Osteoblast (primary cell): Measurements from ENCODE around the gene NCS1. TPM values are rescaled to one million over a fixed set of nuclear protein-coding genes. Genes with fewer than 3 reads are reported as not detected.

ENCODE experiments used
- DNase-seq: peaks from one replicate; pipeline ENCODE4 v3.0.0; 2011; ENCODE audit warnings: low spot score, mixed read lengths; ENCODE audit not compliant: insufficient read length; ENCODE audit errors: missing footprints
- H2AFZ ChIP-seq: 2 replicates; pipeline ENCODE4 v1.6.0; 2011; ENCODE audit warnings: mild to moderate bottlenecking, low read length
- H3K27ac ChIP-seq: 2 replicates; pipeline ENCODE4 v1.5.1; 2011; ENCODE audit warnings: mild to moderate bottlenecking, low read depth, low read length, moderate library complexity
- H3K27me3 ChIP-seq: 2 replicates; pipeline ENCODE4 v1.6.0; 2012; ENCODE audit warnings: mild to moderate bottlenecking, control low read depth, inconsistent platforms, low read length, moderate library complexity; ENCODE audit not compliant: insufficient read depth
- H3K36me3 ChIP-seq: 2 replicates; pipeline ENCODE4 v1.5.1; 2011; ENCODE audit warnings: mild to moderate bottlenecking, low read length, control low read depth, moderate library complexity; ENCODE audit not compliant: insufficient read depth
- H3K4me1 ChIP-seq: 2 replicates; pipeline ENCODE4 v1.5.1; 2011; ENCODE audit warnings: mild to moderate bottlenecking, low read length, control low read depth, moderate library complexity; ENCODE audit not compliant: insufficient read depth
- H3K4me2 ChIP-seq: 2 replicates; pipeline ENCODE4 v1.6.0; 2011; ENCODE audit warnings: mild to moderate bottlenecking, low read length; ENCODE audit not compliant: insufficient read depth
- H3K4me3 ChIP-seq: fragments of 200-600 bp; sonication (generic); 3 replicates; pipeline ENCODE4 v1.5.1; 2012; ENCODE audit warnings: mild to moderate bottlenecking, low read length, inconsistent platforms; ENCODE audit not compliant: insufficient read depth
- H3K79me2 ChIP-seq: 2 replicates; pipeline ENCODE4 v1.6.0; 2012; ENCODE audit warnings: mild to moderate bottlenecking, low read length, control low read depth, inconsistent platforms; ENCODE audit not compliant: insufficient read depth
- H3K9me3 ChIP-seq: 2 replicates; pipeline ENCODE4 v1.5.1; 2011; ENCODE audit warnings: low read depth, low read length, control low read depth
- H4K20me1 ChIP-seq: 2 replicates; pipeline ENCODE4 v1.6.0; 2012; ENCODE audit warnings: mild to moderate bottlenecking, low read length, control low read depth; ENCODE audit not compliant: insufficient read depth
- total RNA-seq: library from RNA; depleted of rRNA; stranded (reverse); fragments of >200 nt; gene quantifications from 2 replicates; pipeline ENCODE4 v1.2.3, GENCODE V29; 2012
- TF ChIP-seq, protein P1 (sequence below): IDR thresholded peaks from 2 replicates; pipeline ENCODE4 v1.5.1; 2011; ENCODE audit warnings: mild to moderate bottlenecking, low read depth, low read length, moderate library complexity; ENCODE audit errors: extremely low read depth

NCS1 gene
- total RNA-seq, 1 donor, result 49.9 TPM

DNA sequence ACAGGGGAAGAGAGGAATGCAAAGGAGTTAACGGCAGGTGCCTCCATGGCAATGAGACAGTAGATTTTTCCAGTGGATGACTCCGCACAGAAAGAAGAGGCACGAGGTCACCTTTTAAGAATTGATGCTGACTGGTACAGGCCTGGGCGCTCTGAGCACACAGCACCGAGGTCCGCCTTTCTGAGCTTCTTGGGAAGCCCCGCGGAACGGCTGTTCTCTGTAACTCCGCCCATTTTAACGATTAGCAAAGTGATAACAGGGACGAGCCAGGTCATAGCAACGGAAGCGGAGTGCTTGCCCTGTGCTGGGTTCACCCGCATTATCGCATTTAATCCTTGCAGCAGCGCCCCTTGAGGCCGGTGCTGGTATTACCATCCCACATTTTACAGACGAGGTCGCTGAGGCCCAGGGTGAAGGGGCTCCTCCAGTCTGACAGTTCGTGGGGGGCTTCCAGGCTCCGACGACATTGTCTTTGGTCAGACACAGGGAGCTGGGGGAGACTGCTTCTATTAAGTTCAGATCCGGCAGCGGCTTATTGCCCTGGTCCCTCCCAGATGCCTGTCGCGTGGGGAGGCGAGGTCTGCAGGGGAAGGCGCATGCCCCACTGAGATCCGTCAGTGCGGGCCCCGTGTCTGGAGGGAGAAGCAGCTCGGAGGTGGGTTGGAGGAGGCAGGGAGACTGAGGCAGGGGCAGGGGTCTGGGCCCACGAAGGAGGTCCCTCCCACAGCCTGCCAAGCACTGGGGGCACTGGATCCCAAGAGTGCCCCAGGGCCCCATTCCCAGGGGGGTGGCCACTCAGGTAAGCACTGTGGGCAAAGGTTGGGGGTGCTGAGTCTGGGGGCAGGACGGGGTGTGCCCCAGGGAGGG, 71.0 kb downstream of the NCS1 start:
- Histone ChIP-seq H3K36me3 (no peaks in the 10 kb centered on the region), H3K4me2 (peak overlapping the region; percentile 87), H3K79me2 (no peaks in the 10 kb centered on the region), H4K20me1 (peaks cover 3% of the 10 kb centered on the region), H3K9me3 (no peaks in the 10 kb centered on the region), H3K27me3 (no peaks in the 10 kb centered on the region), H2AFZ (peak overlapping the region; percentile 70), H3K4me1 (peaks cover 15% of the 10 kb centered on the region), H3K4me3 (peak overlapping the region; percentile 61), H3K27ac (no peak overlapping the region)
- DNase-seq, result peak; percentile 89
- TF ChIP-seq, protein P1, sequence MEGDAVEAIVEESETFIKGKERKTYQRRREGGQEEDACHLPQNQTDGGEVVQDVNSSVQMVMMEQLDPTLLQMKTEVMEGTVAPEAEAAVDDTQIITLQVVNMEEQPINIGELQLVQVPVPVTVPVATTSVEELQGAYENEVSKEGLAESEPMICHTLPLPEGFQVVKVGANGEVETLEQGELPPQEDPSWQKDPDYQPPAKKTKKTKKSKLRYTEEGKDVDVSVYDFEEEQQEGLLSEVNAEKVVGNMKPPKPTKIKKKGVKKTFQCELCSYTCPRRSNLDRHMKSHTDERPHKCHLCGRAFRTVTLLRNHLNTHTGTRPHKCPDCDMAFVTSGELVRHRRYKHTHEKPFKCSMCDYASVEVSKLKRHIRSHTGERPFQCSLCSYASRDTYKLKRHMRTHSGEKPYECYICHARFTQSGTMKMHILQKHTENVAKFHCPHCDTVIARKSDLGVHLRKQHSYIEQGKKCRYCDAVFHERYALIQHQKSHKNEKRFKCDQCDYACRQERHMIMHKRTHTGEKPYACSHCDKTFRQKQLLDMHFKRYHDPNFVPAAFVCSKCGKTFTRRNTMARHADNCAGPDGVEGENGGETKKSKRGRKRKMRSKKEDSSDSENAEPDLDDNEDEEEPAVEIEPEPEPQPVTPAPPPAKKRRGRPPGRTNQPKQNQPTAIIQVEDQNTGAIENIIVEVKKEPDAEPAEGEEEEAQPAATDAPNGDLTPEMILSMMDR, result peak; percentile 85

DNA sequence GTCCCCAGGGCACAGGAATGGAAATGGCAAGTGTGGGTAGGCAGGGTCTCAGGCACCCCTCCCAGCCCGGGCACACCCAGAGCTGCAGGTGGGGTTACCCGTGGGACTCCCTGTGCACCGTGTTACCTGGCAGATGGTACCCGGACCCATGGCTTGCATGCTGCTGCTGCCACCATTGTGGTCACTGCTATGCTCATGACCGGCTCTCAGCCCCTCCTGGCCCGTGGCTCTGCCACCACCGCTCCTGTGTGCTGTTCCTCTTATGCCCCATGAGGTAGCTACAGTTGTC, 71.6 kb downstream of the NCS1 start:
- DNase-seq, result no peak
- TF ChIP-seq, protein P1, result no peak
- H3K9me3 ChIP-seq, result no peaks in the 10 kb centered on the region

DNA sequence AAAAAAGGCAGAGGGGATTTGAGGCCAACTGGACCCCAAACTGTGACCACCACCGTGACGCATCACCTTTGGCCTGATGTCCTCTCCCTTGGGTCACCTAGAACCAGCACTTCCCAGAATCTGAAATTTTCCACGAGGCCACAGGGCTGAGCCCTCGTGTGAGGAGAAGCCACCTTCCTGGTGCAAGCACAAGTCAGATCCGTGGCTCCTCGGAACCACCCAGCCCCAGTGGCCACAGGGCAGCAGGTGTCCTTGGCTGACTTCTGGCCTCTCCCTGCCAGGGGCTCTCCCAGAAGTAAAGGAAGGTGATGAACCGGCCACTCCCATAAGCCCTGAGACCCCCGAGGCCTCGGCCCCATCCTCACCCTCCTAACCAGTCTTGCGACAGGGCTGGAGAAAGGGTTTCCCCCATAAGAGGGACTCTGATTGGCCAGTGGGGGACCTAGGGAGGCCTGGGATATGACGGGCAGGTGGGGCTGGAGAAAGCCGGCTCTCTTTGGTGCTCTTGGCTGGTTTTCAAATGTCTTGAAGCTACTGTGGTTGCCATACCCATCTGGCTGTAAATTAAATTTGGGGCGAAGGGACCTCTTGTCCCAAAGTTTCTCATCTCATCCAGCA, 72.5 kb downstream of the NCS1 start:
- H3K4me1 ChIP-seq, result peaks cover 14% of the 10 kb centered on the region
- peaks cover 3% of the 10 kb centered on the region for H4K20me1 ChIP-seq
- no peak overlapping the region for H3K4me3 ChIP-seq
- peaks cover 3% of the 10 kb centered on the region for H3K27me3 ChIP-seq
- no peak overlapping the region for H3K27ac ChIP-seq
- H3K36me3 ChIP-seq, result no peaks in the 10 kb centered on the region
- H3K9me3 ChIP-seq, result no peaks in the 10 kb centered on the region
- no peak for DNase-seq
- no peaks in the 10 kb centered on the region for H3K79me2 ChIP-seq
- no peak overlapping the region for H2AFZ ChIP-seq
- no peak overlapping the region for H3K4me2 ChIP-seq
- TF ChIP-seq, protein P1, result no peak

More for the DNA sequence above, 71.6 kb downstream of the NCS1 start:
- Histone ChIP-seq H3K4me3 (no peak overlapping the region), H3K36me3 (no peaks in the 10 kb centered on the region), H3K79me2 (no peaks in the 10 kb centered on the region), H3K4me1 (peaks cover 15% of the 10 kb centered on the region), H3K27ac (no peak overlapping the region), H3K4me2 (no peak overlapping the region), H3K27me3 (no peaks in the 10 kb centered on the region), H2AFZ (no peak overlapping the region), H4K20me1 (peaks cover 3% of the 10 kb centered on the region)

DNA sequence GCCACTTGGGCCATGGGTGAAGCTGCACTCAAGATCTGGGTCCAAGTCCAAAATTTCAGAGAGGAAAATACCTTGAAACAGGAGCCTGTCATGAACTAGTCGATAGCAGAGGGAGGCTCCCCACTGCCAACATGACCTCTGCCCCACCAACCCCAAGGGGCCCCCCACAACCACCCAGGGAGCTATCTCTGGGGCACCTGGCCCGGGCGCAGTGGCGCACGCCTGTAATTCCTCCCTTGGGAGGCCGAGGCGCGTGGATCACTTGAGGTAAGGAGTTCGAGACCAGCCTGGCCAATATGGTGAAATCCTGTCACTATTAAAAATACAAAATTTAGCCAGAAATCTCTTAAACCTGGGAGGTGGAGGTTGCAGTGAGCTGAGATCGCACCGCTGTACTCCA, 73.3 kb downstream of the NCS1 start:
- H3K36me3 ChIP-seq, result no peaks in the 10 kb centered on the region
- no peak overlapping the region for H3K27ac ChIP-seq
- H3K4me1 ChIP-seq, result peaks cover 6% of the 10 kb centered on the region
- H3K4me2 ChIP-seq, result no peak overlapping the region
- TF ChIP-seq, protein P1, result no peak
- peaks cover 7% of the 10 kb centered on the region for H3K27me3 ChIP-seq
- no peaks in the 10 kb centered on the region for H4K20me1 ChIP-seq
- no peaks in the 10 kb centered on the region for H3K79me2 ChIP-seq
- no peaks in the 10 kb centered on the region for H3K9me3 ChIP-seq
- no peak overlapping the region for H2AFZ ChIP-seq
- H3K4me3 ChIP-seq, result no peak overlapping the region
- DNase-seq, result no peak
